ENCODE results near the gene HEPHL1. TPM values are rescaled to one million over a fixed set of nuclear protein-coding genes. Genes with fewer than 3 reads are reported as not detected.

The HEPHL1 gene
- total and polyA plus RNA-seq, 2 experiments from 2014 or later = 0.07 to 0.21 TPM

- TF ChIP-seq POLR2AphosphoS5 (IDR thresholded peaks at IDR 0.05; ENCODE audit: low read depth) (no peak), NANOG (IDR thresholded peaks at IDR 0.05; ENCODE audit: borderline replicate concordance) (no peak), EZH2 (IDR thresholded peaks at IDR 0.05; ENCODE audit: low read depth, unreplicated experiment) (no peak), ZNF331 (CRISPR knock-in tag; IDR thresholded peaks at IDR 0.05; ENCODE audit: low read depth) (no peak), STAT1 (IDR thresholded peaks at IDR 0.05; ENCODE audit: unreplicated experiment) (no peak), CTCF (conservative IDR thresholded peaks at IDR 0.05; ENCODE audit: low read depth in 2 of 2) (no peak), ZNF114 (CRISPR knock-in tag; IDR thresholded peaks at IDR 0.05) (no peak), CREB1 (CRISPR knock-in tag; IDR thresholded peaks at IDR 0.05; ENCODE audit: low read depth) (no peak), ETS1 (IDR thresholded peaks at IDR 0.05) (no peak), REST (IDR thresholded peaks at IDR 0.05; ENCODE audit: unreplicated experiment) (no peak)
These were observed 126.3 kb downstream of the HEPHL1 start (continued) for GRCh38 chr11:94147433-94147845.

GRCh38 chr11:94148189-94148588 is 127.0 kb downstream of the HEPHL1 start:
- Histone ChIP-seq H4K20me1 (replicated peaks; ENCODE audit: insufficient read depth) (peaks cover 90% of the 10 kb centered on the region), H3K4me3 (no peak overlapping the region), H2AFZ (no peak overlapping the region), H3F3A (replicated peaks; ENCODE audit: low read depth) (no peaks in the 10 kb centered on the region), H3K9me2 (ENCODE audit: insufficient read depth) (no peaks in the 10 kb centered on the region), H3K4me2 (no peak overlapping the region), H3K27ac (ENCODE audit: low read depth) (no peak overlapping the region), H3K36me3 (ENCODE audit: insufficient read depth) (no peaks in the 10 kb centered on the region), H3K79me2 (replicated peaks; ENCODE audit: insufficient read depth) (peaks cover 100% of the 10 kb centered on the region), H3K27me3 (ENCODE audit: insufficient read depth) (no peaks in the 10 kb centered on the region), H3K4me1 (ENCODE audit: insufficient read depth) (peaks cover 60% of the 10 kb centered on the region)
- ATAC-seq (no peak), DNase-seq (ENCODE audit: low spot score) (no peak)
- Mint-ChIP-seq H3K27me3 (ENCODE audit: insufficient read depth, low read depth, poor library complexity) (peaks cover 6% of the 10 kb centered on the region), H3K4me1 (peaks cover 79% of the 10 kb centered on the region), H3K4me3 (no peak overlapping the region), H3K36me3 (ENCODE audit: low read depth) (peaks cover 2% of the 10 kb centered on the region; the same call in 1 of the 3 replicates), H3K9me3 (no peaks in the 10 kb centered on the region), H3K27ac (no peak overlapping the region)
- no peak for TF ChIP-seq CTCF (conservative IDR thresholded peaks at IDR 0.05; ENCODE audit: low read depth in 2 of 2)
- no peak for TF ChIP-seq ZNF462 (CRISPR knock-in tag; IDR thresholded peaks at IDR 0.05)
